Fibroblast of lung (primary cell): Measurements from ENCODE around the gene BCDIN3D. TPM values are rescaled to one million over a fixed set of nuclear protein-coding genes. Genes with fewer than 3 reads are reported as not detected.

Experiments
- DNase-seq, 2 donors: peaks; one replicate each; pipeline versions ENCODE4 v3.0.0 to v3.0.0-alpha.2; 2010; ENCODE audit warnings: low read depth in 2 of 2
- H2AFZ ChIP-seq: 2 replicates; pipeline ENCODE4 v1.5.1; 2012; ENCODE audit warnings: low read length, control low read depth, inconsistent platforms
- H3K27ac ChIP-seq: 2 replicates; pipeline ENCODE4 v1.5.1; 2011; ENCODE audit warnings: low read length, control low read depth; ENCODE audit not compliant: insufficient read depth
- H3K27me3 ChIP-seq: 2 replicates; pipeline ENCODE4 v1.5.1; 2011; ENCODE audit warnings: mild to moderate bottlenecking, low read length; ENCODE audit not compliant: control insufficient read depth, insufficient read depth
- H3K36me3 ChIP-seq: 2 replicates; pipeline ENCODE4 v1.5.1; 2011; ENCODE audit warnings: low read length; ENCODE audit not compliant: control insufficient read depth, insufficient read depth
- H3K4me1 ChIP-seq: 2 replicates; pipeline ENCODE4 v1.5.1; 2011; ENCODE audit warnings: low read length; ENCODE audit not compliant: control insufficient read depth, insufficient read depth; ENCODE audit errors: extremely low read depth
- H3K4me2 ChIP-seq: 2 replicates; pipeline ENCODE4 v1.5.1; 2011; ENCODE audit warnings: low read length, control low read depth; ENCODE audit not compliant: insufficient read depth; ENCODE audit errors: extremely low read depth
- H3K4me3 ChIP-seq, 4 experiments: fragments of 200-600 bp in 1 of 4; sonication (generic) in 1 of 4; replicated peaks in 1 of 4; 2 replicates each; pipeline ENCODE4 v1.5.1; 2011 to 2016; ENCODE audit warnings: low read length in 4 of 4, low read depth in 3 of 4, mild to moderate bottlenecking in 3 of 4, control low read depth in 2 of 4, inconsistent platforms in 1 of 4, mixed read lengths in 1 of 4; ENCODE audit not compliant: insufficient read depth in 1 of 4; ENCODE audit errors: control extremely low read depth in 1 of 4
- H3K79me2 ChIP-seq: 2 replicates; pipeline ENCODE4 v1.5.1; 2012; ENCODE audit warnings: mild to moderate bottlenecking, low read length, inconsistent platforms; ENCODE audit not compliant: control insufficient read depth, insufficient read depth
- H3K9ac ChIP-seq: 2 replicates; pipeline ENCODE4 v1.5.1; 2011; ENCODE audit warnings: mild to moderate bottlenecking, low read length, control low read depth; ENCODE audit not compliant: insufficient read depth
- H3K9me3 ChIP-seq: 2 replicates; pipeline ENCODE4 v1.5.1; 2012; ENCODE audit warnings: low read depth, low read length; ENCODE audit not compliant: control insufficient read depth, insufficient read depth
- H4K20me1 ChIP-seq: 2 replicates; pipeline ENCODE4 v1.5.1; 2011; ENCODE audit warnings: low read length; ENCODE audit not compliant: control insufficient read depth, insufficient read depth; ENCODE audit errors: extremely low read depth
- EZH2 ChIP-seq: IDR thresholded peaks from 2 replicates; pipeline ENCODE4 v1.5.1; 2012; ENCODE audit warnings: low read length, control low read depth, mild to moderate bottlenecking; ENCODE audit errors: missing control alignments
- polyA plus RNA-seq, 2 donors: library from polyadenylated mRNA; depleted of rRNA in 1 of 2; stranded (reverse) in 1 of 2; unstranded in 1 of 2; fragments of >200 nt; gene quantifications; 2 replicates each; pipeline ENCODE4 v1.2.1, GENCODE V29; 2011 to 2012; ENCODE audit warnings: missing spikeins in 1 of 2
- total RNA-seq: library from RNA; depleted of rRNA; stranded (reverse); fragments of >200 nt; gene quantifications from 2 replicates; pipeline ENCODE4 v1.2.1, GENCODE V29; 2014
- TF ChIP-seq, protein P1 (sequence below), 2 donors: IDR thresholded peaks in 1 of 2; conservative IDR thresholded peaks in 1 of 2; 1 replicate in 1 of 2; 2 replicates in 1 of 2; pipeline ENCODE4 v1.5.1; 2011 to 2012; ENCODE audit warnings: low read length in 2 of 2, control low read depth in 1 of 2, inconsistent platforms in 1 of 2, low read depth in 1 of 2, mild to moderate bottlenecking in 1 of 2

Gene BCDIN3D
- total and polyA plus RNA-seq, 2 donors (not counting 1 experiment from before 2014, with no cell fraction given): 3.2 to 4.5 TPM

DNA sequence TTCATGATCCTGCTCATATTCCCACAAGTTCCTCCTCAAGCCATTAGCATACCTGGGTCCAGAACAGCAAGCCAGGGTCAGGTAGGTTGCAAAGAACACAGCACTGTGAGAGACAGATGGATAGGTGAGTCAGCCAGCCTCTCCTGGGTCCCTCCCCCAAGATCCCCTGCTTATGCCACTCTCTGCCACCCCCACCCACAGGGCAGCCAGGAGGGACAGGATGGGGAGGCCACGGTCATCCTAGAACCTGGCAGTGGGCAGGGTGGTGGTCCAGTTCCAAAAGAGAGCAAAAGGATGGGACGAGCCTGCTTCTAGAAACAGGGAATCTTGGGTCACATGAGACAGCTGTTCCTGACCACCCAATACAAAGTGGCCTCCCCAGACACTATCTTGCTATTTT is 48.1 kb upstream of the BCDIN3D start:
- H3K27ac ChIP-seq: no peak overlapping the region
- H2AFZ ChIP-seq: no peak overlapping the region
- DNase-seq: no peak

DNA sequence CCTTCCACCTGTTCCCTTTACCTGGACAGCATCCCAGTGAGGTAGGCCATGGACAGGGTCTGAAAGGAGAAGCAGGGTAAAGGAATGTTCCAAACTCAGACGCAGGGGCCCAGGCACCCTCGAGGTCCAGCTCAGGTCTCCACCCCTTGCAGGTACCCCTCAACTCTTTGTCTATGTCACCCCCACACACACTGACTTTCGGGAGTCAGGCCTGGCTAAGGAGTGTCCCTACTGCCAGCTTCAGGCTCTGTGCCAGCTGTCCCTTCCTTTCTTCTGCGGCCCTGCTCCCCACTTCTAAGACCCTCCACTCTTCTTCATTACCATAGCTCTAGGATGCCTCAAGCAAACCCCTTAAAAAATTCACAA is 47.2 kb upstream of the BCDIN3D start:
- no peaks in the 10 kb centered on the region for H3K9me3 ChIP-seq
- TF ChIP-seq, protein P1, sequence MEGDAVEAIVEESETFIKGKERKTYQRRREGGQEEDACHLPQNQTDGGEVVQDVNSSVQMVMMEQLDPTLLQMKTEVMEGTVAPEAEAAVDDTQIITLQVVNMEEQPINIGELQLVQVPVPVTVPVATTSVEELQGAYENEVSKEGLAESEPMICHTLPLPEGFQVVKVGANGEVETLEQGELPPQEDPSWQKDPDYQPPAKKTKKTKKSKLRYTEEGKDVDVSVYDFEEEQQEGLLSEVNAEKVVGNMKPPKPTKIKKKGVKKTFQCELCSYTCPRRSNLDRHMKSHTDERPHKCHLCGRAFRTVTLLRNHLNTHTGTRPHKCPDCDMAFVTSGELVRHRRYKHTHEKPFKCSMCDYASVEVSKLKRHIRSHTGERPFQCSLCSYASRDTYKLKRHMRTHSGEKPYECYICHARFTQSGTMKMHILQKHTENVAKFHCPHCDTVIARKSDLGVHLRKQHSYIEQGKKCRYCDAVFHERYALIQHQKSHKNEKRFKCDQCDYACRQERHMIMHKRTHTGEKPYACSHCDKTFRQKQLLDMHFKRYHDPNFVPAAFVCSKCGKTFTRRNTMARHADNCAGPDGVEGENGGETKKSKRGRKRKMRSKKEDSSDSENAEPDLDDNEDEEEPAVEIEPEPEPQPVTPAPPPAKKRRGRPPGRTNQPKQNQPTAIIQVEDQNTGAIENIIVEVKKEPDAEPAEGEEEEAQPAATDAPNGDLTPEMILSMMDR (conservative IDR thresholded peaks at IDR 0.05 in 1 of 2, IDR thresholded peaks at IDR 0.05 in 1 of 2; ENCODE audit: low read depth in 1 of 2, low read length in 2 of 2): no peak
- TF ChIP-seq EZH2: no peak
- H2AFZ ChIP-seq: no peak overlapping the region
- H3K36me3 ChIP-seq: no peaks in the 10 kb centered on the region
- DNase-seq: no peak
- H3K27me3 ChIP-seq: peaks cover 19% of the 10 kb centered on the region
- H3K27ac ChIP-seq: no peak overlapping the region
- no peaks in the 10 kb centered on the region for H3K79me2 ChIP-seq
- H3K9ac ChIP-seq: no peak overlapping the region
- H4K20me1 ChIP-seq: no peaks in the 10 kb centered on the region
- no peak overlapping the region for H3K4me2 ChIP-seq
- H3K4me3 ChIP-seq: no peak overlapping the region
- H3K4me1 ChIP-seq: no peaks in the 10 kb centered on the region

More for the DNA sequence above, 48.1 kb upstream of the BCDIN3D start:
- H3K9ac ChIP-seq: no peak overlapping the region
- H3K27me3 ChIP-seq: peaks cover 16% of the 10 kb centered on the region
- H3K79me2 ChIP-seq: no peaks in the 10 kb centered on the region
- H4K20me1 ChIP-seq: no peaks in the 10 kb centered on the region
- H3K4me1 ChIP-seq: no peaks in the 10 kb centered on the region
- H3K4me2 ChIP-seq: no peak overlapping the region
- H3K4me3 ChIP-seq: no peak overlapping the region
- no peaks in the 10 kb centered on the region for H3K36me3 ChIP-seq
- no peaks in the 10 kb centered on the region for H3K9me3 ChIP-seq
- TF ChIP-seq, protein P1 (conservative IDR thresholded peaks at IDR 0.05 in 1 of 2, IDR thresholded peaks at IDR 0.05 in 1 of 2; ENCODE audit: low read depth in 1 of 2, low read length in 2 of 2): no peak
- TF ChIP-seq EZH2: no peak

DNA sequence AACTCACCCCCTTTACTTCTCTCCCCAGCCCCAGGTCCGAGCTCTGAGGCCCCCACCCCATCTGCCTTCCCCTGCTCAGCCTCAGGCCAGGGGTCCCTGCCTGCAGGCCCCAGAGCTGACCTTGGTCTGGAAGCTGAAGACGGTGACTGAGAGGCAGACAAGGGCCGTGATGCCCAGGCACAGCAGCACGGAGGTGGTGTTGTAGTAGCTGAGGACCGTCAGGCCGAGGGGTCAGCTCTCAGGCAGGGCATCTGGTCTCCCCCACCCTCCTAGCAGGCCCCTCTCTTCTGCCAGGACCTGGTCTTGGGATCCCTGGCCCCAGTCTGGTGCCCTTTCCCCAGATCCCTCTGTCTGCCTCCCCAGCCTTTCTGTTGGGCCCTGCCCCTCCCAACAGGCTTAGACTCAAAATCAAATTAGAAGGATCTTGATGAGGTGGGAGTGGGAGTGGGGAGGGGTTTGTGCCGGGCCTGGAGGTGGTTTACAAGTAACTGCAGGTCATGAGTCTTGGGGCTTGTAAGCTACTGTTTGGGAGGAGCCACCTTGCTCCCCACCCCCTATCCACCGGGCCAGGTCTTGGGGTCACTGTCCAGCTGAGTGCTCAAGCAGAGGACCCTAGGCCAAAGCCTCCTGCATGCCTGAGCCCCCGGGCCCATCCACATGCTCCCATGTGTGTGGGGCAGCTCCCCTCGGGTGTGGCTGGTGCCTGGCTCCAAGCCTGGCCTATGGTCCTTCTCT is 46.6 kb upstream of the BCDIN3D start:
- TF ChIP-seq, protein P1 (conservative IDR thresholded peaks at IDR 0.05 in 1 of 2, IDR thresholded peaks at IDR 0.05 in 1 of 2; ENCODE audit: low read depth in 1 of 2, low read length in 2 of 2): no peak
- TF ChIP-seq EZH2: no peak
- H3K4me1 ChIP-seq: no peaks in the 10 kb centered on the region
- H3K27me3 ChIP-seq: peaks cover 21% of the 10 kb centered on the region
- H3K9ac ChIP-seq: no peak overlapping the region
- H4K20me1 ChIP-seq: no peaks in the 10 kb centered on the region
- no peak for DNase-seq
- H3K27ac ChIP-seq: no peak overlapping the region
- no peak overlapping the region for H3K4me2 ChIP-seq
- H2AFZ ChIP-seq: no peak overlapping the region
- no peaks in the 10 kb centered on the region for H3K9me3 ChIP-seq
- no peaks in the 10 kb centered on the region for H3K36me3 ChIP-seq
- no peak overlapping the region for H3K4me3 ChIP-seq
- H3K79me2 ChIP-seq: no peaks in the 10 kb centered on the region
